ENCODE data around the gene ARID1B. TPM values are rescaled to one million over a fixed set of nuclear protein-coding genes. Genes with fewer than 3 reads are reported as not detected.

ARID1B gene
- total and polyA plus RNA-seq, 9 of the 15 experiments (the other 6 are each of a cell fraction or from before 2014, with no cell fraction given) = 12.5 to 50.5 (median 25.8) TPM

GRCh38 chr6:156854466-156855161 is 77.4 kb downstream of the ARID1B start (continued):
- TF ChIP-seq ZNF184 (CRISPR knock-in tag; IDR thresholded peaks at IDR 0.05) (no peak), EZH2 (IDR thresholded peaks at IDR 0.05; ENCODE audit: borderline replicate concordance, low read depth, low read length) (no peak), KLF10 (CRISPR knock-in tag; IDR thresholded peaks at IDR 0.05) (no peak), HIVEP1 (CRISPR knock-in tag; IDR thresholded peaks at IDR 0.05) (no peak), AFF1 (IDR thresholded peaks at IDR 0.05; ENCODE audit: low read depth in 1 of 2, partially characterized antibody in 2 of 2) (no peak), ZNF12 (CRISPR knock-in tag; IDR thresholded peaks at IDR 0.05) (no peak), NBN (IDR thresholded peaks at IDR 0.05; ENCODE audit: low read depth) (0 out of 2 replicates have a peak, but pooled peaks have one; percentile 12), PTBP1 (IDR thresholded peaks at IDR 0.05; ENCODE audit: low read depth, low read length) (no peak), ZNF212 (CRISPR knock-in tag; IDR thresholded peaks at IDR 0.05) (no peak), HMBOX1 (IDR thresholded peaks at IDR 0.05) (no peak), KAT8 (IDR thresholded peaks at IDR 0.05; ENCODE audit: low read depth) (no peak), DEAF1 (CRISPR knock-in tag; IDR thresholded peaks at IDR 0.05) (0 out of 2 replicates have a peak, but pooled peaks have one; percentile 13), COPS2 (conservative IDR thresholded peaks at IDR 0.05) (no peak), SOX6 (IDR thresholded peaks at IDR 0.05) (0 out of 2 replicates have a peak, but pooled peaks have one; percentile 59), RBM14 (IDR thresholded peaks at IDR 0.05; ENCODE audit: borderline replicate concordance, insufficient read depth, low read depth, low read length) (no peak), ELK1 (CRISPR knock-in tag; IDR thresholded peaks at IDR 0.05) (no peak), RBM15 (IDR thresholded peaks at IDR 0.05; ENCODE audit: insufficient read depth, low read length) (no peak), NKRF (IDR thresholded peaks at IDR 0.05; ENCODE audit: borderline replicate concordance) (no peak)
